BLaER1 treated with 17β-estradiol and CSF1 and Interleukin-3, amounts not matched to agents 10 nM and 100 nM (cell line): Measurements from ENCODE around the gene MRPS18C.

Source experiments
- H3K27ac ChIP-seq, 11 experiments: shearing (Covaris generic); formaldehyde crosslinking; 2 replicates each; pipeline ENCODE4 v1.8.1; 2022
- H3K27me3 ChIP-seq, 11 experiments: shearing (Covaris generic); formaldehyde crosslinking; 2 replicates each; pipeline ENCODE4 v1.8.1; 2022
- H3K36me3 ChIP-seq, 11 experiments: shearing (Covaris generic); formaldehyde crosslinking; 2 replicates each; pipeline ENCODE4 v1.8.1; 2022
- H3K4me1 ChIP-seq, 10 experiments: shearing (Covaris generic); formaldehyde crosslinking; 2 replicates each; pipeline ENCODE4 v1.8.1; 2022
- H3K4me2 ChIP-seq, 11 experiments: shearing (Covaris generic); formaldehyde crosslinking; 2 replicates each; pipeline ENCODE4 v1.8.1; 2022
- H3K4me3 ChIP-seq, 10 experiments: shearing (Covaris generic); formaldehyde crosslinking; 2 replicates each; pipeline ENCODE4 v1.8.1; 2022
- H3K9ac ChIP-seq, 11 experiments: shearing (Covaris generic); formaldehyde crosslinking; 2 replicates each; pipeline ENCODE4 v1.8.1; 2022
- H3K9me3 ChIP-seq, 11 experiments: shearing (Covaris generic); formaldehyde crosslinking; replicated peaks in 1 of 11; 2 replicates each; pipeline ENCODE4 v1.8.1; 2022
- H4K20me1 ChIP-seq, 11 experiments: shearing (Covaris generic); formaldehyde crosslinking; 2 replicates each; pipeline ENCODE4 v1.8.1; 2022
- Cebpa-rat ChIP-seq, 11 experiments: shearing (Covaris generic); IDR thresholded peaks; 2 replicates each; pipeline ENCODE4 v1.8.1; 2022

MRPS18C gene

GRCh38 chr4:83510442-83510841 lies 54.6 kb downstream of the MRPS18C start:
- Histone ChIP-seq H3K36me3 (no peaks in the 10 kb centered on the region), H3K9ac (no peak overlapping the region), H3K4me1 (no peaks in the 10 kb centered on the region), H3K4me2 (no peak overlapping the region), H4K20me1 (no peaks in the 10 kb centered on the region), H3K27ac (no peak overlapping the region), H3K27me3 (no peaks in the 10 kb centered on the region), H3K4me3 (no peak overlapping the region), H3K9me3 (peaks cover 0 to 22% (median 0%) of the 10 kb centered on the region in 11 experiments; a peak in 3 of 22 replicates)
- TF ChIP-seq Cebpa-rat (IDR thresholded peaks at IDR 0.05): no peak
